ENCODE data around the gene GPR22. TPM values are rescaled to one million over a fixed set of nuclear protein-coding genes. Genes with fewer than 3 reads are reported as not detected.

Gene GPR22
- total and polyA plus RNA-seq, 9 donors: not detected

- no peaks in the 10 kb centered on the region for H3K36me3 ChIP-seq
- intact Hi-C loops (cut with DNase I): no loop called here
- no peak overlapping the region for H3K4me3 ChIP-seq
- no peak overlapping the region for H3K27ac ChIP-seq
- no peaks in the 10 kb centered on the region for H3K9me3 ChIP-seq
- DNase-seq: no peak
- no peak for TF ChIP-seq POLR2A (IDR thresholded peaks at IDR 0.05)
- TF ChIP-seq, protein P1, sequence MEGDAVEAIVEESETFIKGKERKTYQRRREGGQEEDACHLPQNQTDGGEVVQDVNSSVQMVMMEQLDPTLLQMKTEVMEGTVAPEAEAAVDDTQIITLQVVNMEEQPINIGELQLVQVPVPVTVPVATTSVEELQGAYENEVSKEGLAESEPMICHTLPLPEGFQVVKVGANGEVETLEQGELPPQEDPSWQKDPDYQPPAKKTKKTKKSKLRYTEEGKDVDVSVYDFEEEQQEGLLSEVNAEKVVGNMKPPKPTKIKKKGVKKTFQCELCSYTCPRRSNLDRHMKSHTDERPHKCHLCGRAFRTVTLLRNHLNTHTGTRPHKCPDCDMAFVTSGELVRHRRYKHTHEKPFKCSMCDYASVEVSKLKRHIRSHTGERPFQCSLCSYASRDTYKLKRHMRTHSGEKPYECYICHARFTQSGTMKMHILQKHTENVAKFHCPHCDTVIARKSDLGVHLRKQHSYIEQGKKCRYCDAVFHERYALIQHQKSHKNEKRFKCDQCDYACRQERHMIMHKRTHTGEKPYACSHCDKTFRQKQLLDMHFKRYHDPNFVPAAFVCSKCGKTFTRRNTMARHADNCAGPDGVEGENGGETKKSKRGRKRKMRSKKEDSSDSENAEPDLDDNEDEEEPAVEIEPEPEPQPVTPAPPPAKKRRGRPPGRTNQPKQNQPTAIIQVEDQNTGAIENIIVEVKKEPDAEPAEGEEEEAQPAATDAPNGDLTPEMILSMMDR (IDR thresholded peaks at IDR 0.05): no peak
- no peak for TF ChIP-seq EP300 (IDR thresholded peaks at IDR 0.05)
- WGBS, 3 donors: 69 to 98% (median 95%) methylated on average over 1 of the region's 1 CpG
- no peaks in the 10 kb centered on the region for H3K4me1 ChIP-seq (ENCODE audit: insufficient read depth)
- no peaks in the 10 kb centered on the region for H3K27me3 ChIP-seq
These were observed 31.7 kb downstream of the GPR22 start for GRCh38 chr7:107501593-107501992.

- no peak overlapping the region for H3K27ac ChIP-seq
These were observed 32.3 kb downstream of the GPR22 start for GRCh38 chr7:107502154-107502553.

DNA sequence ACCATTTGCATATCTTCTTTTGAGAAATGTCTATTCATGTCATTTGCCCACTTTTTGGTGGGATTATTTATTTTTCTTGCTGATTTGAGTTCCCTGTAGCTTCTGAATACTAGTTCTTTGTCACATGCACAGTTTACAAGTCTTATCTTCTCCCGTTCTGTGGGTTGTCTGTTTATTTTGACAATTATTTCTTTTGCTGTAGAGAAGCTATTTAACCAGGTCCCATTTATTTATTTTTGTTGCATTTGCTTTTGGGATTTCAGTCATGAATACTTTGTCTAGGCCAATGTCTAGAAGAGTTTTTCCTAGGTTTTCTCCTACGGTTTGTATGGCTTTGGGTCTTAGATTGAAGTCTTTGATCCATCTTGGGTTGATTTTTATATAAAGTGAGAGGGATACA lies 32.9 kb downstream of the GPR22 start:
- WGBS, 3 donors: 82 to 92% (median 87%) methylated on average over 2 of the region's 2 CpGs
- no peak for DNase-seq
- Histone ChIP-seq H3K9me3 (no peaks in the 10 kb centered on the region), H3K36me3 (no peaks in the 10 kb centered on the region), H3K4me1 (ENCODE audit: insufficient read depth) (no peaks in the 10 kb centered on the region), H3K4me3 (no peak overlapping the region), H3K27ac (no peak overlapping the region), H3K27me3 (no peaks in the 10 kb centered on the region)
- TF ChIP-seq, protein P1 (IDR thresholded peaks at IDR 0.05): no peak
- TF ChIP-seq EP300 (IDR thresholded peaks at IDR 0.05) (no peak), POLR2A (IDR thresholded peaks at IDR 0.05) (no peak)
- intact Hi-C loops (cut with DNase I): no loop called here

More at GRCh38 chr7:107502154-107502553, 32.3 kb downstream of the GPR22 start:
- Histone ChIP-seq H3K36me3 (no peaks in the 10 kb centered on the region), H3K9me3 (no peaks in the 10 kb centered on the region), H3K4me1 (ENCODE audit: insufficient read depth) (no peaks in the 10 kb centered on the region), H3K4me3 (no peak overlapping the region), H3K27me3 (no peaks in the 10 kb centered on the region)
- intact Hi-C loops (cut with DNase I): no loop called here
- TF ChIP-seq POLR2A (IDR thresholded peaks at IDR 0.05): no peak
- TF ChIP-seq, protein P1 (IDR thresholded peaks at IDR 0.05): no peak
- TF ChIP-seq EP300 (IDR thresholded peaks at IDR 0.05): no peak
- WGBS, 3 donors: 85 to 94% (median 88%) methylated on average over 3 of the region's 3 CpGs
- no peak for DNase-seq

DNA sequence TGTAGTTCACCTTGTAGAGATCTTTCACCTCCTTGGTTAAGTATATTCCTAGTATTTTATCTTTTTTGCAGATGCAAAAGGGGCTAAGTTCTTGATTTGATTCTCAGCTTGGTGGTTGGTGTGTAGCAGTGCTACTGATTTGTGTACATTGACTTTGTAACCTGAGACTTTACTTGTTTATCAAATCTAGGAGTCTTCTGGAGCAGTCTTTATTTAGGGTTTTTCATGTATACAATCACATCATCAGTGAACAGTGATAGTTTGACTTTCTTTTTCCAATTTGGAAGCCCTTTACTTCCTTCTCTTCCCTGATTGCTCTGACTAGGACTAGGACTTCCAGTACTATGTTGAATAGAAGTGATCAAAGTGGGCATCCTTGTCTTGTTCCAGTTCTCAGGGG lies 33.8 kb downstream of the GPR22 start:
- intact Hi-C loops (cut with DNase I): no loop called here
- H3K36me3 ChIP-seq: no peaks in the 10 kb centered on the region
- H3K27ac ChIP-seq: no peak overlapping the region
- H3K9me3 ChIP-seq: no peaks in the 10 kb centered on the region
- H3K4me1 ChIP-seq (ENCODE audit: insufficient read depth): no peaks in the 10 kb centered on the region
- DNase-seq: no peak
- no peak overlapping the region for H3K4me3 ChIP-seq
- TF ChIP-seq POLR2A (IDR thresholded peaks at IDR 0.05) (no peak), EP300 (IDR thresholded peaks at IDR 0.05) (no peak)
- TF ChIP-seq, protein P1 (IDR thresholded peaks at IDR 0.05): no peak
- no peaks in the 10 kb centered on the region for H3K27me3 ChIP-seq

DNA sequence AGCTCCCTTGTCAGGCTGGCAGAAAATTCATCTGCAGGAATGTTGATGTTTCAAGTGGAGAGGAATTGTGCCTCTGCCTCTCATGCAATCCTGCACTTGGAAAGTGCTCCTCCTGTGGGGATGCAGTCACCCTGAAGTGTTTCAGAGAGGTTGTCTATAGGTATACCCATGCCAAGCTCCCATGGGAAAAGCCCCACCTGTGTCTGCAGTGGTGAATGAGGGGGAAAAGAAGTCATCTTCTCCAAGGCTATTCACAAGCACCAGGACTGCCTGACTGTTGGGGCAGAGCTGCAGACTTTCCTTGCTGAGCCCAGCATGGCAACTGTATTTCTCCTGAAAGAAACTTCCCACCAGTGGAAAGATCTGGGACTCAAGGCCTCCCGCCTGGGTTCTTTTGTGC lies 35.5 kb downstream of the GPR22 start:
- no peak overlapping the region for H3K27ac ChIP-seq
- WGBS, 3 donors: 86 to 100% (median 100%) methylated on average over 1 of the region's 1 CpG
- TF ChIP-seq, protein P1 (IDR thresholded peaks at IDR 0.05): no peak
- TF ChIP-seq EP300 (IDR thresholded peaks at IDR 0.05): no peak
- no peak for TF ChIP-seq POLR2A (IDR thresholded peaks at IDR 0.05)
- H3K36me3 ChIP-seq: no peaks in the 10 kb centered on the region
- H3K27me3 ChIP-seq: no peaks in the 10 kb centered on the region
- intact Hi-C loops (cut with DNase I): no loop called here
- no peak for DNase-seq
- no peaks in the 10 kb centered on the region for H3K9me3 ChIP-seq
- H3K4me3 ChIP-seq: no peak overlapping the region
- no peaks in the 10 kb centered on the region for H3K4me1 ChIP-seq (ENCODE audit: insufficient read depth)
